ENCODE data around the gene RTN4R. TPM values are rescaled to one million over a fixed set of nuclear protein-coding genes. Genes with fewer than 3 reads are reported as not detected.

RTN4R gene
- total RNA-seq, 1 experiment from 2014 or later = 19.0 TPM

GRCh38 chr22:20194681-20195593 lies 73.2 kb downstream of the RTN4R start (continued):
- no peak for TF ChIP-seq SRF (IDR thresholded peaks at IDR 0.05; ENCODE audit: low read depth)
- no peak for TF ChIP-seq TCF7L2 (IDR thresholded peaks at IDR 0.05; ENCODE audit: borderline replicate concordance, extremely low read depth, insufficient read depth, insufficient read length)
- no peak for TF ChIP-seq EGR1 (IDR thresholded peaks at IDR 0.05; ENCODE audit: low read depth)
- TF ChIP-seq POLR2AphosphoS5 (IDR thresholded peaks at IDR 0.05; ENCODE audit: low read depth, low read length) = no peak
- no peak for TF ChIP-seq POLR2A (IDR thresholded peaks at IDR 0.05; ENCODE audit: borderline replicate concordance, extremely low read depth, insufficient read depth, insufficient read length)
- no peak for TF ChIP-seq EZH2 (IDR thresholded peaks at IDR 0.05)
- TF ChIP-seq FOSL1 (IDR thresholded peaks at IDR 0.05; ENCODE audit: low read depth) = no peak

GRCh38 chr22:20193761-20194494 lies 74.2 kb downstream of the RTN4R start:
- H3K4me2 ChIP-seq (ENCODE audit: low read length) = no peak overlapping the region

More at GRCh38 chr22:20193761-20194494, 74.2 kb downstream of the RTN4R start:
- H3K4me3 ChIP-seq (replicated peaks in 1 of 2; ENCODE audit: low read depth in 1 of 2, low read length in 2 of 2) = no peak overlapping the region
- ATAC-seq = no peak
- H3K9me2 ChIP-seq (ENCODE audit: insufficient read depth) = no peaks in the 10 kb centered on the region
- no peak for TF ChIP-seq JUND (IDR thresholded peaks at IDR 0.05)
- TF ChIP-seq FOSL1 (IDR thresholded peaks at IDR 0.05; ENCODE audit: low read depth) = no peak
- TF ChIP-seq MAX (IDR thresholded peaks at IDR 0.05) = no peak
- no peak for TF ChIP-seq RAD21 (IDR thresholded peaks at IDR 0.05; ENCODE audit: low read depth)
- no peak for TF ChIP-seq EZH2 (IDR thresholded peaks at IDR 0.05)
- TF ChIP-seq EZH2phosphoT487 (IDR thresholded peaks at IDR 0.05; ENCODE audit: borderline replicate concordance) = no peak
- no peak for TF ChIP-seq SIN3A (IDR thresholded peaks at IDR 0.05; ENCODE audit: low read depth)
- no peak for TF ChIP-seq CTCF (IDR thresholded peaks at IDR 0.05 in 2 of 3, conservative IDR thresholded peaks at IDR 0.05 in 1 of 3; ENCODE audit: borderline replicate concordance in 1 of 3, insufficient read depth in 1 of 3, low read depth in 2 of 3, low read length in 2 of 3)
- no peaks in the 10 kb centered on the region for H3K9me3 ChIP-seq (ENCODE audit: control insufficient read depth in 1 of 2, insufficient read depth in 1 of 2, low read depth in 1 of 2, low read length in 2 of 2)
- RAD21 ChIA-PET (ENCODE audit: low non-redundant PET in 1 of 2, low total read pairs in 2 of 2, uncharacterized antibody in 2 of 2, unreplicated experiment in 2 of 2) = no interaction called here
- H3K27ac ChIP-seq (ENCODE audit: low read depth, low read length) = no peak overlapping the region
- no peaks in the 10 kb centered on the region for H3K36me3 ChIP-seq (ENCODE audit: control insufficient read depth in 1 of 2, insufficient read depth in 2 of 2, low read length in 2 of 2)
- H4K20me1 ChIP-seq (ENCODE audit: insufficient read depth) = no peaks in the 10 kb centered on the region
- H3K27me3 ChIP-seq (ENCODE audit: insufficient read depth, low read length) = no peaks in the 10 kb centered on the region
- DNase-seq (ENCODE audit: low read depth, low spot score) = no peak
- H3K4me1 ChIP-seq (ENCODE audit: control insufficient read depth in 1 of 2, insufficient read depth in 2 of 2, low read length in 2 of 2) = no peaks in the 10 kb centered on the region
- POLR2A ChIA-PET = no interaction called here
- intact Hi-C loops (cut with micrococcal nuclease) = no loop called here
- no TSS peak for BruUV-seq (replicated peaks)
- CTCF ChIA-PET = no interaction called here
- H3K9ac ChIP-seq (ENCODE audit: low read length) = no peak overlapping the region
- H2AFZ ChIP-seq (ENCODE audit: low read depth, low read length, poor library complexity, severe bottlenecking) = no peak overlapping the region
- no peaks in the 10 kb centered on the region for H3K79me2 ChIP-seq (ENCODE audit: insufficient read depth, low read length)

Measured in HCT116 (cell line).